Skeletal muscle satellite cell (primary cell): ENCODE measurements around the gene RHO.

ENCODE experiments used
- H3K27me3 ChIP-seq: 2 replicates; pipeline ENCODE4 v1.7.0; 2013; ENCODE audit warnings: low read length; ENCODE audit not compliant: control insufficient read depth, insufficient read depth
- H3K36me3 ChIP-seq: 2 replicates; pipeline ENCODE4 v1.7.0; 2013; ENCODE audit warnings: mild to moderate bottlenecking, control low read depth, low read length; ENCODE audit not compliant: insufficient read depth
- H3K4me1 ChIP-seq: 2 replicates; pipeline ENCODE4 v1.7.0; 2013; ENCODE audit warnings: low read length; ENCODE audit not compliant: control insufficient read depth, insufficient read depth
- H3K4me2 ChIP-seq: 2 replicates; pipeline ENCODE4 v1.7.0; 2013; ENCODE audit warnings: mild to moderate bottlenecking, low read length
- H3K4me3 ChIP-seq: 2 replicates; pipeline ENCODE4 v1.7.0; 2013; ENCODE audit warnings: low read length
- H3K9ac ChIP-seq: 2 replicates; pipeline ENCODE4 v1.7.0; 2013; ENCODE audit warnings: mild to moderate bottlenecking, low read depth, low read length, moderate library complexity
- H3K9me3 ChIP-seq: replicated peaks from 2 replicates; pipeline ENCODE4 v1.7.0; 2013; ENCODE audit warnings: mild to moderate bottlenecking, control low read depth, low read length

Gene RHO

GRCh38 chr3:129549805-129550204 is 21.4 kb downstream of the RHO start:
- no peaks in the 10 kb centered on the region for H3K9me3 ChIP-seq
- peaks cover 8% of the 10 kb centered on the region for H3K4me1 ChIP-seq
- no peak overlapping the region for H3K9ac ChIP-seq
- no peaks in the 10 kb centered on the region for H3K27me3 ChIP-seq
- no peak overlapping the region for H3K4me3 ChIP-seq
- no peaks in the 10 kb centered on the region for H3K36me3 ChIP-seq
- H3K4me2 ChIP-seq = no peak overlapping the region

GRCh38 chr3:129552287-129553050 is 24.0 kb downstream of the RHO start:
- peaks cover 28% of the 10 kb centered on the region for H3K4me1 ChIP-seq
- no peak overlapping the region for H3K4me3 ChIP-seq
- peaks cover 18% of the 10 kb centered on the region for H3K36me3 ChIP-seq
- H3K9ac ChIP-seq = no peak overlapping the region
- no peaks in the 10 kb centered on the region for H3K27me3 ChIP-seq
- no peaks in the 10 kb centered on the region for H3K9me3 ChIP-seq
- no peak overlapping the region for H3K4me2 ChIP-seq

GRCh38 chr3:129553171-129553570 is 24.7 kb downstream of the RHO start:
- H3K4me3 ChIP-seq = no peak overlapping the region
- H3K4me2 ChIP-seq = no peak overlapping the region
- no peaks in the 10 kb centered on the region for H3K27me3 ChIP-seq
- no peaks in the 10 kb centered on the region for H3K9me3 ChIP-seq
- peaks cover 35% of the 10 kb centered on the region for H3K4me1 ChIP-seq
- H3K36me3 ChIP-seq = peaks cover 24% of the 10 kb centered on the region
- H3K9ac ChIP-seq = no peak overlapping the region

GRCh38 chr3:129553719-129554118 is 25.3 kb downstream of the RHO start:
- Histone ChIP-seq H3K9me3 (no peaks in the 10 kb centered on the region), H3K4me3 (no peak overlapping the region), H3K36me3 (peaks cover 27% of the 10 kb centered on the region), H3K27me3 (no peaks in the 10 kb centered on the region), H3K4me1 (peaks cover 41% of the 10 kb centered on the region), H3K9ac (no peak overlapping the region), H3K4me2 (no peak overlapping the region)

GRCh38 chr3:129554356-129555152 is 26.1 kb downstream of the RHO start:
- H3K36me3 ChIP-seq = peaks cover 34% of the 10 kb centered on the region

GRCh38 chr3:129555153-129555550 is 26.7 kb downstream of the RHO start:
- no peak overlapping the region for H3K4me2 ChIP-seq
- no peak overlapping the region for H3K4me3 ChIP-seq
- H3K27me3 ChIP-seq = no peaks in the 10 kb centered on the region
- H3K9me3 ChIP-seq = no peaks in the 10 kb centered on the region
- H3K36me3 ChIP-seq = peaks cover 40% of the 10 kb centered on the region
- peaks cover 49% of the 10 kb centered on the region for H3K4me1 ChIP-seq
- H3K9ac ChIP-seq = no peak overlapping the region

More at GRCh38 chr3:129554356-129555152, 26.1 kb downstream of the RHO start:
- Histone ChIP-seq H3K9ac (no peak overlapping the region), H3K4me3 (no peak overlapping the region), H3K9me3 (no peaks in the 10 kb centered on the region), H3K27me3 (no peaks in the 10 kb centered on the region), H3K4me1 (peaks cover 46% of the 10 kb centered on the region), H3K4me2 (no peak overlapping the region)

- Histone ChIP-seq H3K9me3 (no peaks in the 10 kb centered on the region), H3K9ac (no peak overlapping the region), H3K36me3 (peaks cover 41% of the 10 kb centered on the region), H3K4me2 (peak overlapping the region; percentile 3), H3K27me3 (no peaks in the 10 kb centered on the region), H3K4me1 (peaks cover 56% of the 10 kb centered on the region), H3K4me3 (no peak overlapping the region)
Observed at GRCh38 chr3:129555616-129556357, 27.3 kb downstream of the RHO start.

- Histone ChIP-seq H3K4me2 (peak overlapping the region; percentile 3), H3K36me3 (peaks cover 41% of the 10 kb centered on the region), H3K4me3 (no peak overlapping the region), H3K9ac (no peak overlapping the region), H3K9me3 (no peaks in the 10 kb centered on the region), H3K27me3 (no peaks in the 10 kb centered on the region), H3K4me1 (peaks cover 61% of the 10 kb centered on the region)
Observed at GRCh38 chr3:129556358-129556695, 27.9 kb downstream of the RHO start.

- Histone ChIP-seq H3K9me3 (no peaks in the 10 kb centered on the region), H3K4me1 (peaks cover 66% of the 10 kb centered on the region), H3K9ac (peak overlapping the region; percentile 70), H3K4me3 (no peak overlapping the region), H3K36me3 (peaks cover 44% of the 10 kb centered on the region), H3K27me3 (no peaks in the 10 kb centered on the region), H3K4me2 (peak overlapping the region; percentile 64)
Observed at GRCh38 chr3:129556890-129557547, 28.6 kb downstream of the RHO start.

- H3K36me3 ChIP-seq = peaks cover 47% of the 10 kb centered on the region
- H3K4me3 ChIP-seq = no peak overlapping the region
- peak overlapping the region; percentile 64 for H3K4me2 ChIP-seq
- peak overlapping the region; percentile 70 for H3K9ac ChIP-seq
- H3K4me1 ChIP-seq = peaks cover 66% of the 10 kb centered on the region
- no peaks in the 10 kb centered on the region for H3K27me3 ChIP-seq
- no peaks in the 10 kb centered on the region for H3K9me3 ChIP-seq
Observed at GRCh38 chr3:129557548-129557894, 29.1 kb downstream of the RHO start.
